ENCODE measurements around the gene TRAF3IP3. TPM values are rescaled to one million over a fixed set of nuclear protein-coding genes. Genes with fewer than 3 reads are reported as not detected.

TRAF3IP3 gene
- total RNA-seq, 1 donor from 2014 or later, result 384 TPM

- Mint-ChIP-seq H3K36me3 (ENCODE audit: low read depth) (no peaks in the 10 kb centered on the region), H3K4me1 (ENCODE audit: low read depth) (peaks cover 13% of the 10 kb centered on the region), H3K4me3 (no peak overlapping the region), H3K27ac (no peak overlapping the region), H3K27me3 (ENCODE audit: insufficient read depth) (peaks cover 11% of the 10 kb centered on the region), H3K9me3 (no peaks in the 10 kb centered on the region)
- intact Hi-C loops (cut with micrococcal nuclease), result no loop called here
- no peak for DNase-seq (ENCODE audit: low spot score)
Observed at GRCh38 chr1:209815490-209815889, 59.6 kb downstream of the TRAF3IP3 start.

GRCh38 chr1:209815931-209816341 lies 60.1 kb downstream of the TRAF3IP3 start:
- Mint-ChIP-seq H3K27ac (no peak overlapping the region), H3K4me3 (no peak overlapping the region), H3K27me3 (ENCODE audit: insufficient read depth) (peaks cover 11% of the 10 kb centered on the region), H3K4me1 (ENCODE audit: low read depth) (peaks cover 13% of the 10 kb centered on the region), H3K9me3 (no peaks in the 10 kb centered on the region), H3K36me3 (ENCODE audit: low read depth) (no peaks in the 10 kb centered on the region)
- intact Hi-C loops (cut with micrococcal nuclease), result no loop called here
- DNase-seq (ENCODE audit: low spot score), result no peak

DNA sequence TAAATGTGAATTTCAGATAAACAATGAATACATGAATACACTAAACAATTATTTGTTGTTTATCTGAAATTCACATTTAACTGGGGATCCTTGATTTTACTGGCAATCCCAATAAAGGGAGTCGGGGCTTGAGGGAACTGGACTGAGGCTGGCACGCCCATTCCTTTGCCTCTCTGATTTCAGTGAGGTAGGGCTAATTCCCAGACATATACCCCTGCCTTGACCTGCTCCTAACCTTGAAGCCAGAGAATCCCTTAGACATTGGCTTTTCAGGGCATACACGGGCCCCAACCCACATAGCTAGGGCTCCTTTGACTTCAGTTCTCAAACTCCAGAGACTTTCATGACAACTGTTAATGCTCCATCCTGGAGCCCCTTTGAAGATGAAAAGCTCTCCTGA lies 61.1 kb downstream of the TRAF3IP3 start:
- DNase-seq (ENCODE audit: low spot score), result no peak
- no peaks in the 10 kb centered on the region for H3K36me3 Mint-ChIP-seq (ENCODE audit: low read depth)
- no peak overlapping the region for H3K4me3 Mint-ChIP-seq
- H3K9me3 Mint-ChIP-seq, result no peaks in the 10 kb centered on the region
- peaks cover 13% of the 10 kb centered on the region for H3K4me1 Mint-ChIP-seq (ENCODE audit: low read depth)
- peaks cover 19% of the 10 kb centered on the region for H3K27me3 Mint-ChIP-seq (ENCODE audit: insufficient read depth)
- intact Hi-C loops (cut with micrococcal nuclease), result no loop called here
- H3K27ac Mint-ChIP-seq, result no peak overlapping the region

DNA sequence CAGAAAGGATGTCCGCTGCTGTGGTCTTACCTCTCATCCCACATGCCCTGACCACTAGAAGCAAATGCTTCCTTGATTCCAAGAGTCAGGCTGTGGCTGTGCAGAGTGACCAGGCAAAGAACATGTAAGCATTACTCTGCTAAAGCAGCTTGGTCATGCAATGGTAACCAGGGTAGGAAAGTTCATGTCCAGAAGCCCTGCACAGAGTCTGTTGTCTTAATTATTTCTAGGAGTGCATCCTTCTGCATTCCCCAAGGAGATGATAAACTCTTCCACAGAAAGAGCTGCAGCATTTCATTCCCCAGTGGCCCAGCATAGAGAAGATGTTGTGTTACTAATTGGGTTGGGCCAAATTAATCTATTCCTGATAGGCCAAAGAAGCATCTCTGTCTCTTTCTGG lies 61.8 kb downstream of the TRAF3IP3 start:
- no peak for DNase-seq (ENCODE audit: low spot score)
- H3K27ac Mint-ChIP-seq, result no peak overlapping the region
- H3K9me3 Mint-ChIP-seq, result no peaks in the 10 kb centered on the region
- peaks cover 23% of the 10 kb centered on the region for H3K27me3 Mint-ChIP-seq (ENCODE audit: insufficient read depth)
- H3K36me3 Mint-ChIP-seq (ENCODE audit: low read depth), result no peaks in the 10 kb centered on the region
- no peak overlapping the region for H3K4me3 Mint-ChIP-seq
- intact Hi-C loops (cut with micrococcal nuclease), result no loop called here
- H3K4me1 Mint-ChIP-seq (ENCODE audit: low read depth), result peaks cover 15% of the 10 kb centered on the region

DNA sequence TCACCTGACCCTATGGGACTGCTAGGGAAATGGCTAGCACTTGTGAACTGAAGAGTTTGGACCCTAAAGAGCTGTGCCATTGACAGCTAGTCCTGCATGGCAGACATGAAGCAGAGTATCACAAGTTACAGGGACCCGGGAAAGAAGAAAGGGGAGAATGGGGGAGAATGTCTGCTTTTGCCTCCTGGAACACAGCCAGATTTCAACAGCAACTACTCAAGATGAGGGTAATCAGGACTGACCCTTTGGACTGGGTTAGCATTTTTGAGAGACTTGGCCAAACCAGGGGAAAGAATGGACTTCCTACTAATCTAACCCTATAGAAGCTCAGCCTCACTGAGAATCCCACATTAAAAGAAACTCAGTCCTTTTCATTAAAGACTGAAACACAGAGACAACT lies 63.2 kb downstream of the TRAF3IP3 start:
- H3K27ac Mint-ChIP-seq, result no peak overlapping the region
- no peaks in the 10 kb centered on the region for H3K36me3 Mint-ChIP-seq (ENCODE audit: low read depth)
- no peaks in the 10 kb centered on the region for H3K9me3 Mint-ChIP-seq
- intact Hi-C loops (cut with micrococcal nuclease), result no loop called here
- H3K4me3 Mint-ChIP-seq, result no peak overlapping the region
- DNase-seq (ENCODE audit: low spot score), result no peak
- H3K27me3 Mint-ChIP-seq (ENCODE audit: insufficient read depth), result peaks cover 26% of the 10 kb centered on the region
- peaks cover 26% of the 10 kb centered on the region for H3K4me1 Mint-ChIP-seq (ENCODE audit: low read depth)

DNA sequence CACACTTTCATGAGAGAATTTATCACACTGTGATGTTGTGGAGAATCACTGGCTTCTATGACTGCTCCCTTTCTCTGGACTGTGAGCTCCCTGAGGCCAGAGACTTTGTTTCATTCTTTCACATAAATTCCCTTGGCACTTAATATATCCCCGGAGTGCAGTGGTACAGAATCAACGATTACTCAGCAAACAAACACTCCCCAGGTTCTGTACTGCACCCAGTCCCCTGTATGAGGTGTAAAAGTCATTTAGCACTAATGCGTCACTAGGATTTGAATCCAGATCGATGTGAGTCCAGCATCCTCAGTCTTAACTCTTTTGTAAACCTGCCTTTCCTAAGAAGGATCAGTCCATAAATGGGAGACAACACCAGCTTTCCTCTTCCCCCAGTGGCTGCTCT lies 65.1 kb downstream of the TRAF3IP3 start:
- intact Hi-C loops (cut with micrococcal nuclease), result no loop called here
- no peak for DNase-seq (ENCODE audit: low spot score)
- peaks cover 17% of the 10 kb centered on the region for H3K4me1 Mint-ChIP-seq (ENCODE audit: low read depth)
- peaks cover 31% of the 10 kb centered on the region for H3K27me3 Mint-ChIP-seq (ENCODE audit: insufficient read depth)
- no peak overlapping the region for H3K4me3 Mint-ChIP-seq
- H3K27ac Mint-ChIP-seq, result no peak overlapping the region
- no peaks in the 10 kb centered on the region for H3K36me3 Mint-ChIP-seq (ENCODE audit: low read depth)
- H3K9me3 Mint-ChIP-seq, result no peaks in the 10 kb centered on the region

DNA sequence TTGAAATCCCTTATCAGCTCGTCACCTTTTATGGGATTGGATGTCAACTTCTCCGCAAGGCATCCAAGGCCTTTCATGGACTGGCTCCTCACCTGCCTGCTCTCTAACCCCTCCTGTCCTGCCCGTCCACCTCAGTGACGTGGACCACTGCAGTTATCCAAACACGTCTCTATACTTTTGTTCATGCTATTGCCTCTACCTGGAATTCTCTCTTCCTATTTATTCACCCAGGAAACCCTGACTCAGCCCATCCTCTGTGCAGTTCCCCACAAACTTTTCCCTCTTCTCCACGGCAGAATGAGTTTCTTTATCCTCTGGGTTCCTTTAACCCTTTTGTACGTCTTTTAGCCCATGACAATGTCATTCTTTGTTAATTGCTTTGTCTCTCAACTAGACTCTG lies 66.9 kb downstream of the TRAF3IP3 start:
- peaks cover 24% of the 10 kb centered on the region for H3K4me1 Mint-ChIP-seq (ENCODE audit: low read depth)
- H3K9me3 Mint-ChIP-seq, result no peaks in the 10 kb centered on the region
- peaks cover 2% of the 10 kb centered on the region for H3K36me3 Mint-ChIP-seq (ENCODE audit: low read depth)
- intact Hi-C loops (cut with micrococcal nuclease), result loop anchor here (2.0 kb wide), 1 partner anchor 114 kb away; no protein-coding TSS in a partner anchor
- H3K27me3 Mint-ChIP-seq (ENCODE audit: insufficient read depth), result peaks cover 32% of the 10 kb centered on the region
- no peak overlapping the region for H3K27ac Mint-ChIP-seq
- H3K4me3 Mint-ChIP-seq, result peak overlapping the region; percentile 1
- DNase-seq (ENCODE audit: low spot score), result no peak

DNA sequence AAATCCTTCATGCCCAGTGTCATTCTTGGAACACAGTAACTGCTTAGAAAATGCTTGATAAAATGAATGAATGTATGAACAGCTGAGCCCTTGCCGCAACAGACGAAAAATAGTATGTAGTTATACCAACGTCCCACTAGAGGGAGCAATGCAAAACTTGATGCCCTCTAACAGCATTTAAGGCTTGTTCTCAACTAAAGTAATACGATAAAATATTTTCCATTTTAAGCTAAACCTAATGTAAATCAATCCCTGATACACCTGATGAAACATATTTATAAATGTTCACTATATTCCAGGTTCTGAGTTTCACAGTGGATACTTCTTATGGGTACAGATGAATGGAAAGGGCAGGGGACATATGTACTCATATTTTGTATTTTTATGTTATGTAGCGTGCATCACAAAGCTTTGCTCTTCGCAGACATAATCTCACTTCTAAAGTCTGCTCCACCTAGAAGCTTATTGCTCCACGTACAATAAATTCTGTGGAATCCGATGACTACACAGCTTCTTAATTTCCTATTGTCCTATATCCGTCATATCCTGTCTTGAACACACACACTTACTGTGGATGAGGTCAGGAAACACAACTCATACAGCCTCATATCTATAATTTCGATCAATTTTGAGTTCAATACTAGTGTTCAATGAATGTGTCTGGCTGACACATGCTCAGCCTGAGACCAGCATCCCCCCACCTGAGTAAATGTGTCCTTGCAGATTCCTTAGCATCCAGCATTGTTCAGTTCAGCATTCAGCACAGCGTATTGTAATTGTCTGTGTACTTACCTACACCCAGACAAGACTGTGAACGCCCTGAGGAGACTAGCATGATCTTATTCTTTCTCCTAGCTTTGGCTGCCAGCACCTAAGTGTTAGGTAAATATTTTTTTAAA lies 67.5 kb downstream of the TRAF3IP3 start:
- H3K27me3 Mint-ChIP-seq (ENCODE audit: insufficient read depth), result peaks cover 30% of the 10 kb centered on the region
- intact Hi-C loops (cut with micrococcal nuclease), result loop anchor here (2.0 kb wide), 1 partner anchor 113 kb away; no protein-coding TSS in a partner anchor
- H3K27ac Mint-ChIP-seq, result no peak overlapping the region
- H3K4me3 Mint-ChIP-seq, result peak overlapping the region; percentile 1
- no peaks in the 10 kb centered on the region for H3K9me3 Mint-ChIP-seq
- no peak for DNase-seq (ENCODE audit: low spot score)
- H3K36me3 Mint-ChIP-seq (ENCODE audit: low read depth), result peaks cover 2% of the 10 kb centered on the region
- H3K4me1 Mint-ChIP-seq (ENCODE audit: low read depth), result peaks cover 27% of the 10 kb centered on the region

GRCh38 chr1:209825591-209826434 lies 70.0 kb downstream of the TRAF3IP3 start:
- Mint-ChIP-seq H3K4me3 (no peak overlapping the region), H3K27ac (peak overlapping the region; percentile 30), H3K27me3 (ENCODE audit: insufficient read depth) (peaks cover 22% of the 10 kb centered on the region), H3K9me3 (no peaks in the 10 kb centered on the region), H3K36me3 (ENCODE audit: low read depth) (peaks cover 16% of the 10 kb centered on the region), H3K4me1 (ENCODE audit: low read depth) (peaks cover 48% of the 10 kb centered on the region)
- DNase-seq (ENCODE audit: low spot score), result no peak
- intact Hi-C loops (cut with micrococcal nuclease), result loop anchor here (2.0 kb wide), 1 partner anchor 153 kb away; no protein-coding TSS in a partner anchor

- H3K36me3 Mint-ChIP-seq (ENCODE audit: low read depth), result peaks cover 25% of the 10 kb centered on the region
- peak; percentile 89 for DNase-seq (ENCODE audit: low spot score)
- peak within 1 kb of the TSS; percentile 90 for H3K27ac Mint-ChIP-seq
- H3K27me3 Mint-ChIP-seq (ENCODE audit: insufficient read depth), result peaks cover 9% of the 10 kb centered on the region
- H3K9me3 Mint-ChIP-seq, result no peaks in the 10 kb centered on the region
- intact Hi-C loops (cut with micrococcal nuclease), result loop anchor here (1.0 to 2.0 kb wide), 6 partner anchors 43 to 505 kb away; partner anchors contain the start of genes C1orf74 and TRAF3IP3
- peaks cover 51% of the 10 kb centered on the region for H3K4me1 Mint-ChIP-seq (ENCODE audit: low read depth)
- H3K4me3 Mint-ChIP-seq, result peak within 1 kb of the TSS; percentile 93
Observed at GRCh38 chr1:209827384-209828262, 71.8 kb downstream of the TRAF3IP3 start, which contains the start of gene UTP25. UTP25 (plus strand) TSS chr1:209827972; CDS start chr1:209828064, 92 bp downstream.

- DNase-seq (ENCODE audit: low spot score), result no peak
- intact Hi-C loops (cut with micrococcal nuclease), result no loop called here
Observed at GRCh38 chr1:209829716-209830115, 73.9 kb downstream of the TRAF3IP3 start.

DNA sequence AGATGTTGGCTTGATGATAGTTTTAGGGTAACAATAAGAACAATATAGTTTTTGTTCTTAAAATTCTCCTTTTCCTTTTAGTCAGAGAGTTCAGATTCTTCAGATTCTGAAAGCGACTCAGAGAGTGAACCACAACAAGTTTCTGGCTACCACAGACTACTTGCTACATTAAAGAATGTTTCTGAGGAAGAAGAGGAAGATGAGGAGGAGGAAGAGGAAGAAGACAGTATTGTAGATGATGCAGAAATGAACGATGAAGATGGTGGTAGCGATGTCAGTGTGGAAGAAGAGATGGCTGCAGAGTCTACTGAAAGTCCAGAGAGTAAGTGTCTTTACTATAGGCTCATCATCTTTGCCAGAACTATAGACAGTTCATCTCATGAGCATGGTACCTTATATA lies 74.9 kb downstream of the TRAF3IP3 start:
- Mint-ChIP-seq H3K4me3 (peak overlapping the region; percentile 5), H3K9me3 (no peaks in the 10 kb centered on the region), H3K4me1 (ENCODE audit: low read depth) (peaks cover 58% of the 10 kb centered on the region), H3K27ac (peak overlapping the region; percentile 1), H3K27me3 (ENCODE audit: insufficient read depth) (peaks cover 4% of the 10 kb centered on the region), H3K36me3 (ENCODE audit: low read depth) (peaks cover 53% of the 10 kb centered on the region)
- DNase-seq (ENCODE audit: low spot score), result no peak
- intact Hi-C loops (cut with micrococcal nuclease), result no loop called here

More at GRCh38 chr1:209829716-209830115, 73.9 kb downstream of the TRAF3IP3 start:
- H3K27ac Mint-ChIP-seq, result peak overlapping the region; percentile 25
- peak overlapping the region; percentile 86 for H3K4me3 Mint-ChIP-seq
- H3K4me1 Mint-ChIP-seq (ENCODE audit: low read depth), result peaks cover 48% of the 10 kb centered on the region
- peaks cover 5% of the 10 kb centered on the region for H3K27me3 Mint-ChIP-seq (ENCODE audit: insufficient read depth)
- H3K36me3 Mint-ChIP-seq (ENCODE audit: low read depth), result peaks cover 43% of the 10 kb centered on the region
- H3K9me3 Mint-ChIP-seq, result no peaks in the 10 kb centered on the region

Data from activated T-helper 1 cell treated with anti-CD3 and anti-CD28 coated beads, Interleukin-12 subunit alpha, Interleukin-12 subunit beta, Interleukin-2, Interleukin-4 antibody, amounts not matched to agents 30 ng/mL and 10 ng/mL and 1 ng/mL, durations not matched to agents 14 hours and 24 hours and 36 hours (primary cell).